Cardiac muscle cell (in vitro differentiated cells and primary cell): ENCODE data around the gene VTI1A. TPM values are rescaled to one million over a fixed set of nuclear protein-coding genes. Genes with fewer than 3 reads are reported as not detected.

Source experiments
- DNase-seq, 2 donors: peaks; one replicate each; pipeline versions ENCODE4 v3.0.0 to v3.0.0-alpha.2; 2010 to 2017; ENCODE audit warnings: low read depth in 1 of 2, low spot score in 1 of 2
- H3K27ac ChIP-seq: fragments of 200-600 bp; sonication (generic); 2 replicates; pipeline ENCODE4 v1.5.1; 2016
- H3K27me3 ChIP-seq: fragments of 200-600 bp; sonication (generic); 2 replicates; pipeline ENCODE4 v1.6.0; 2016; ENCODE audit warnings: control low read depth
- H3K36me3 ChIP-seq: fragments of 200-600 bp; sonication (generic); 2 replicates; pipeline ENCODE4 v1.5.1; 2016; ENCODE audit warnings: control low read depth
- H3K4me1 ChIP-seq: fragments of 200-600 bp; sonication (generic); 2 replicates; pipeline ENCODE4 v1.8.1; 2017; ENCODE audit warnings: low read depth, mild to moderate bottlenecking, mixed run types
- H3K4me3 ChIP-seq: fragments of 200-600 bp; sonication (generic); 2 replicates; pipeline ENCODE4 v1.5.1; 2016; ENCODE audit warnings: mild to moderate bottlenecking
- H3K9me3 ChIP-seq: fragments of 200-600 bp; sonication (generic); 2 replicates; pipeline ENCODE4 v1.5.1; 2017; ENCODE audit warnings: low read depth, mild to moderate bottlenecking, control low read depth
- CTCF ChIP-seq: IDR thresholded peaks from 2 replicates; pipeline ENCODE4 v1.5.1; 2012; ENCODE audit warnings: low read depth, mild to moderate bottlenecking, low read length
- polyA plus RNA-seq: library from polyadenylated mRNA; unstranded; fragments of >200 nt; fragmentation: Nextera tagmentation; extraction: Ambion mirVana; gene quantifications from 2 replicates; pipeline ENCODE4 v1.2.1, GENCODE V29; 2016
- total RNA-seq: library from RNA; depleted of rRNA; stranded (reverse); fragments of >200 nt; gene quantifications from 2 replicates; pipeline ENCODE4 v1.2.3, GENCODE V29; 2016

Gene VTI1A
- total and polyA plus RNA-seq, 2 experiments from 2014 or later: 19.3 to 33.1 TPM

DNA sequence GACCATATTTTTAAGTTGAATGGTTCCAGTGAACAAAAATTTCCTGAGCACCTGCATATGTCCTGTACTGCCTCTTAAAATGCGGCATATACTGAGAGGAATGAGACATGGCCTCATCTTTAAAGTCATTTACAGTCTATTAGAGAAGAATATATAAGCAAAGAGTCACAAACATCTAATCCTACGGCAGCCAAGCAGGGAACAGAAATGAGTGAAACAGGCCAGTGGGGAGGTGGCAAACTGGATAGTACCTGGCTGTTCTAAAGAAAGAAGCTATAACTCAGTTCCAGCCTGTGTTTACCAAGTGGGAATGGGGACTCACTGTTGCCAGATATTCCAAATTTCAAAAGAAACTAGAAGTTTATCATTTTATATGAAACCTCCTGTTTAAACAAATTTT is 211.4 kb downstream of the VTI1A start:
- H3K36me3 ChIP-seq: no peaks in the 10 kb centered on the region
- no peak overlapping the region for H3K4me3 ChIP-seq
- H3K27me3 ChIP-seq: no peaks in the 10 kb centered on the region
- DNase-seq: no peak
- no peak for TF ChIP-seq CTCF
- no peaks in the 10 kb centered on the region for H3K9me3 ChIP-seq
- no peak overlapping the region for H3K27ac ChIP-seq
- no peaks in the 10 kb centered on the region for H3K4me1 ChIP-seq

DNA sequence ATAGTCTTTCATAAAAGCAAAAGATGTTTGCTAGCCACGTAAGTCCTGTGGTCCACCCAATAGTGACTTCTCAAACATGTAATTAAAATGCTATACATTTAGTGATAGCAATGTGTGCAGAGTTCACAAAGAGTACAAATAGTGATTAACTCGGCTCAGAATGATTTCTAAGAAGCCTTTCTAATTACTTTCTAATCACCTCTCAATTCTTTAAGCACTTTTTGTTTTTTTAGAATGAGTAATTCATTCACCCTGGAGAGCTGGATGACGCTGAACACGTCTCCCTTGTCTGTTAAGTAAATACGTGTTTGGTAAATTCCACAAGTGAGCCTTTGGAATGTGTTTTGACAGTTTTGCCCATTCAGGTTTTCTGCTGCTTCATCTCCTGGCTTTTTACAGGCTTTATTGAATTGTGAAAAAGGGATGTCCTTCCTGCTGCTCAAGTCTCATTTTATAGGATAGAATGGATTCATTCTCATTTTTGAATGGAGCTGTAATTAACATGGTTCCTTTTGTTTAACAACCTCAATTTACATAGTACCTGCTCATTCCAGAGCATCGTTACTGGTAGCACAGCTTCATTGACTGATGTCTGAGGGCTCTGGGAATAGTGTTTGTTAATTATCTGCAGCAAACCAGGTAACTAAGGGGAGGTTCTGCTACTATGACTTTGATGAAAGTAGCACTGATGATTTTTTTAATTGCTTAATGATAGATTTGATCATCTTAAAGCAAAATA is 212.1 kb downstream of the VTI1A start:
- Histone ChIP-seq H3K36me3 (no peaks in the 10 kb centered on the region), H3K9me3 (no peaks in the 10 kb centered on the region), H3K4me3 (no peak overlapping the region), H3K27ac (no peak overlapping the region), H3K4me1 (peaks cover 4% of the 10 kb centered on the region), H3K27me3 (no peaks in the 10 kb centered on the region)
- TF ChIP-seq CTCF: no peak
- peak in 1 of 2 donors; percentile 63 for DNase-seq

DNA sequence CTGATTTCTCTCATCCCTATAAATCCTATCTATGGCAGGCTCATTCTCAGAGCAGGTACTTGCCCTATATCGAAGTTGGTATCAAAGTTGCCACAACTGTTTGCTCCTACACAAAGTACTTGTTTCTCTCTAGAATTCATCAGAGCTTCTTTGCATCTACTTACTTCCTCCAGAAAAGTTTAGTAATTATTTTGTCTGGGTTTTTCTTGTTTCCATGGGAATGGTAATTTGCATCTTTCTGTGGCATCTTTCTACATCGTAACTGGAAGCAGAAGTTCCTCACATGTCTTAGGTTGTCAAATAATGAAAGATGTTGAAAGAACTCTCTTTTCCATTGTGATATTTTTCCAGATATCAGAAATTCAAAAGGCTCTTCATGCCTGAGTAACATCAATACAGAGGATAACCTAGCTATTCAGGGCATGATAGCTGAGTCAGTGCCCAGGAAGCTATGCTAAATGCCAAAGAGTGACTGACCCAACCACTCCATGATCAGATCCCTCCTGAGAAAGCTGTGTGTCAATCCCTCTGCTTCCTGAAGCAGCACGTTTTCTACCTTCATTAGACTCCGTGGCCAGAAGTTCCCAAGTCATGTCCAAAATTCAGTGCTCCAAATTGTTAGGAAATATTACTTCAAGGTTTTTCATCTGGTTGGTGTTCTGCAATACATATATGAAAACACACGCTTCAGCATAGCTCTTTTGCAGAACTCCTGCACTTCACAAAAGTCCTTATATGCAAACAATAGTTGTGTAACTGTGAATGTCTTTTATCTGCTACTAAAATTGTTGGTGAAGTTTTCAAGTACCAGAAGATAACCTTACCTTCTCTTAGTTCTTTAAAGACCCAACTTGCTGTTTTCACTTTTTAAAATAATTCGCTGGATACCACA is 216.5 kb downstream of the VTI1A start:
- Histone ChIP-seq H3K9me3 (no peaks in the 10 kb centered on the region), H3K27me3 (no peaks in the 10 kb centered on the region), H3K4me3 (no peak overlapping the region), H3K4me1 (peaks cover 11% of the 10 kb centered on the region), H3K27ac (no peak overlapping the region), H3K36me3 (no peaks in the 10 kb centered on the region)
- DNase-seq: peak in 1 of 2 donors; percentile 20
- TF ChIP-seq CTCF: no peak

GRCh38 chr10:112666094-112666493 is 219.1 kb downstream of the VTI1A start:
- Histone ChIP-seq H3K4me3 (no peak overlapping the region), H3K36me3 (no peaks in the 10 kb centered on the region), H3K4me1 (peaks cover 11% of the 10 kb centered on the region), H3K9me3 (no peaks in the 10 kb centered on the region), H3K27ac (no peak overlapping the region), H3K27me3 (no peaks in the 10 kb centered on the region)
- TF ChIP-seq CTCF: no peak
- DNase-seq: peak in 1 of 2 donors; percentile 31

DNA sequence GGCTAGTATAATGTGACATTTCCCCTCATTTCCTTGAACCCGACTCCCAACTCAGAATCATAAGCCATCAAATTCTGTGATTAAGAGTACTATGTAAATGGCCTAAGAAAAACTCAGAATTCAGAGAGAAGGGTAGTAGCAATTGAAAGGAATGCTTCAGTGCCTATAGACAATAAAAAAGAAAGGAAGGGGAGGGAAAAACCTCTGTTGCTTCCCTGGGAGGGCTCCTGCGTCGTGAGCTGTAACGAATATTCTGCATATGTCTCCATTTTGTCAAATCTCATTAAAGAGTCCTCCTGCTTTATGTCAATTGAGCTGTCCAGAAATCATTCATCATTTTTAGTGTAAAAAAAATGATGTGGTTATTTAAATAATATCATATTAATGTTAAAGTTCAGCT is 223.0 kb downstream of the VTI1A start:
- H3K4me1 ChIP-seq: peaks cover 14% of the 10 kb centered on the region
- H3K36me3 ChIP-seq: no peaks in the 10 kb centered on the region
- no peaks in the 10 kb centered on the region for H3K9me3 ChIP-seq
- no peaks in the 10 kb centered on the region for H3K27me3 ChIP-seq
- H3K4me3 ChIP-seq: no peak overlapping the region
- TF ChIP-seq CTCF: no peak
- no peak overlapping the region for H3K27ac ChIP-seq
- DNase-seq: no peak
